ENCODE results near the gene TMEM9B.

DNA sequence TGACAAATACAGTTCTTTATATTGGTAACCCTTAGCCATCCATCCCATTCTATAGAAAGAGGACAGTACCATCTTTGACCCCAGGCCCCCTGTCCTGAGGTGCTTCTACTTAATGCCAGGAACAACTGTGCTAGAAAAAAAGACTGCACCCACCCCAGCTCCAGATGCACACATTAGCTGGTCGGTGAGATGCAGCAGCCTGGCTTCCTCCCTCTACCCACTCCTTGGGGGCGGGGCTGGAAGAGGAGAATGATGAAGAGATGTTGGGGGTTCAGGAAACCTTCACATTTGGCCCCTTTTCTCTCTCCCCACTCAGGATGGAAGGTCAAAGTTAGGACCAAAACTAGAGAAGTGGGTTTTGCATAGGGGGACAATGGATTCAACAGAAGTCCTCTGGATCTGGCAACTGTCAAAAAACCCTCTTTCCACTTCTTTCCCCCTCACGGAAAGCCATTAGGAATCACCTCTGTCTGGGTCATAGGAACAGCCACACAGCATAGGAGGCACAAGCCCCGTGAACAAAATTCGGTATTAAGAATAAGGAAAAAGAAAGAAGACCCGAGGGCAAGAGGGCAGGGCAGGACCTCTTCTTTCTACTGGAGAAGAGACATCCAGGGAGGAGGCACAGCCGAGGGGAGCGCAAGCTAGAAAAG, 38.8 kb upstream of the TMEM9B start:
- TF ChIP-seq POLR2A (IDR thresholded peaks at IDR 0.05) = no peak
- TF ChIP-seq, protein P1, sequence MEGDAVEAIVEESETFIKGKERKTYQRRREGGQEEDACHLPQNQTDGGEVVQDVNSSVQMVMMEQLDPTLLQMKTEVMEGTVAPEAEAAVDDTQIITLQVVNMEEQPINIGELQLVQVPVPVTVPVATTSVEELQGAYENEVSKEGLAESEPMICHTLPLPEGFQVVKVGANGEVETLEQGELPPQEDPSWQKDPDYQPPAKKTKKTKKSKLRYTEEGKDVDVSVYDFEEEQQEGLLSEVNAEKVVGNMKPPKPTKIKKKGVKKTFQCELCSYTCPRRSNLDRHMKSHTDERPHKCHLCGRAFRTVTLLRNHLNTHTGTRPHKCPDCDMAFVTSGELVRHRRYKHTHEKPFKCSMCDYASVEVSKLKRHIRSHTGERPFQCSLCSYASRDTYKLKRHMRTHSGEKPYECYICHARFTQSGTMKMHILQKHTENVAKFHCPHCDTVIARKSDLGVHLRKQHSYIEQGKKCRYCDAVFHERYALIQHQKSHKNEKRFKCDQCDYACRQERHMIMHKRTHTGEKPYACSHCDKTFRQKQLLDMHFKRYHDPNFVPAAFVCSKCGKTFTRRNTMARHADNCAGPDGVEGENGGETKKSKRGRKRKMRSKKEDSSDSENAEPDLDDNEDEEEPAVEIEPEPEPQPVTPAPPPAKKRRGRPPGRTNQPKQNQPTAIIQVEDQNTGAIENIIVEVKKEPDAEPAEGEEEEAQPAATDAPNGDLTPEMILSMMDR (IDR thresholded peaks at IDR 0.05) = no peak
